ENCODE data around the gene DACH2. TPM values are rescaled to one million over a fixed set of nuclear protein-coding genes. Genes with fewer than 3 reads are reported as not detected.

Gene DACH2
- total RNA-seq, 1 experiment from 2014 or later: 1.0 TPM

GRCh38 chrX:86141786-86142185 is 6.5 kb upstream of the DACH2 start:
- Histone ChIP-seq H3K9ac (ENCODE audit: extremely low read depth, insufficient read length, low read length) (no peak overlapping the region), H2BK15ac (ENCODE audit: low read depth, low read length) (no peak overlapping the region), H2BK12ac (ENCODE audit: insufficient read length, low read depth, low read length) (no peak overlapping the region), H4K8ac (replicated peaks; ENCODE audit: insufficient read length, low read depth, low read length) (no peak overlapping the region), H3K4me2 (ENCODE audit: insufficient read depth, insufficient read length, low read length) (no peak overlapping the region), H3K4ac (ENCODE audit: low read depth, low read length) (no peak overlapping the region), H2BK20ac (ENCODE audit: low read depth, low read length, poor library complexity, severe bottlenecking) (no peak overlapping the region), H3K14ac (ENCODE audit: insufficient read depth, low read length) (no peak overlapping the region), H3K23me2 (ENCODE audit: insufficient read length, low read depth, low read length, poor library complexity, severe bottlenecking) (no peaks in the 10 kb centered on the region), H3K56ac (ENCODE audit: insufficient read length, low read depth, low read length) (no peak overlapping the region), H4K5ac (ENCODE audit: insufficient read length, low read depth, low read length) (no peak overlapping the region), H2AK5ac (ENCODE audit: insufficient read length, low read length) (no peak overlapping the region), H2BK5ac (ENCODE audit: insufficient read length, low read length) (no peak overlapping the region), H3K4me1 (ENCODE audit: insufficient read depth, low read length) (no peaks in the 10 kb centered on the region; the same call in 1 of the 2 replicates), H3K27ac (ENCODE audit: insufficient read length, low read depth, low read length) (no peak overlapping the region), H2BK120ac (ENCODE audit: low read depth, low read length, poor library complexity, severe bottlenecking) (no peak overlapping the region), H2AFZ (ENCODE audit: low read length) (no peak overlapping the region), H4K20me1 (ENCODE audit: control insufficient read depth, insufficient read depth, insufficient read length) (no peaks in the 10 kb centered on the region), H3K9me3 (ENCODE audit: control insufficient read depth, low read depth, low read length) (no peaks in the 10 kb centered on the region), H3K23ac (ENCODE audit: insufficient read length, low read depth, low read length) (no peak overlapping the region), H3K79me2 (ENCODE audit: insufficient read depth, low read length) (no peaks in the 10 kb centered on the region), H3K27me3 (ENCODE audit: insufficient read depth, low read length) (no peaks in the 10 kb centered on the region), H3K18ac (ENCODE audit: insufficient read length, low read depth, low read length) (no peak overlapping the region), H3T11ph (ENCODE audit: low read length) (no peak overlapping the region), H3K79me1 (ENCODE audit: insufficient read depth, low read depth, low read length, poor library complexity, severe bottlenecking) (no peaks in the 10 kb centered on the region), H4K91ac (ENCODE audit: insufficient read length, low read depth, low read length) (no peak overlapping the region)
- peaks cover 20% of the 10 kb centered on the region for H3K27me3 Mint-ChIP-seq (ENCODE audit: low read depth)
- H3K9me3 Mint-ChIP-seq: peaks cover 0 to 22% of the 10 kb centered on the region in 2 experiments; a peak in 4 of 5 replicates
- no peak for DNase-seq
- no peak overlapping the region for H3K4me3 Mint-ChIP-seq
- no peak for TF ChIP-seq CTCF (conservative IDR thresholded peaks at IDR 0.05)
- peaks cover 13 to 15% of the 10 kb centered on the region in 2 experiments for H3K4me1 Mint-ChIP-seq
- peaks cover 0 to 4% (median 0%) of the 10 kb centered on the region in 3 experiments; a peak in 1 of 7 replicates for H3K36me3 Mint-ChIP-seq (ENCODE audit: insufficient read depth in 1 of 3, low read depth in 3 of 3)
- no peak overlapping the region for H3K27ac Mint-ChIP-seq
- no CpG with 5 or more reads among the region's 1 CpG for WGBS (ENCODE audit: extremely low coverage, insufficient read length, low lambda C conversion rate)
